ENCODE results near the gene C17orf107. TPM values are rescaled to one million over a fixed set of nuclear protein-coding genes. Genes with fewer than 3 reads are reported as not detected.

Gene C17orf107
- total and polyA plus RNA-seq, 2 experiments from 2014 or later, result 8.8 to 9.1 TPM

- H3K27ac ChIP-seq, result no peak overlapping the region
- no peak overlapping the region for H3K4me2 ChIP-seq
- H2AFZ ChIP-seq, result no peak overlapping the region
- H3K79me2 ChIP-seq, result no peaks in the 10 kb centered on the region
- H3K9me3 ChIP-seq (ENCODE audit: low read depth), result no peaks in the 10 kb centered on the region
- H3K4me3 ChIP-seq, result no peak overlapping the region
- no peaks in the 10 kb centered on the region for H4K20me1 ChIP-seq (ENCODE audit: insufficient read depth, poor library complexity, severe bottlenecking)
- TF ChIP-seq EZH2 (IDR thresholded peaks at IDR 0.05; ENCODE audit: borderline replicate concordance), result no peak
- no peak for TF ChIP-seq EZH2phosphoT487 (IDR thresholded peaks at IDR 0.05; ENCODE audit: low read depth, severe bottlenecking, unreplicated experiment)
- TF ChIP-seq CTCF (IDR thresholded peaks at IDR 0.05; ENCODE audit: poor library complexity), result no peak
- peaks cover 4% of the 10 kb centered on the region for H3K4me1 ChIP-seq (ENCODE audit: insufficient read depth)
- H3K36me3 ChIP-seq (replicated peaks; ENCODE audit: insufficient read depth, low read depth), result no peaks in the 10 kb centered on the region
- no peak for DNase-seq (ENCODE audit: low spot score)
- H3K9me2 ChIP-seq (replicated peaks; ENCODE audit: insufficient read depth), result no peaks in the 10 kb centered on the region
- WGBS (ENCODE audit: low lambda C conversion rate, missing lambda C conversion rate), result 81% methylated on average over 24 of the region's 27 CpGs
- no peaks in the 10 kb centered on the region for H3K27me3 ChIP-seq
Observed at GRCh38 chr17:4895657-4896331, 3.5 kb upstream of the C17orf107 start.

GRCh38 chr17:4896332-4897197 is 2.8 kb upstream of the C17orf107 start:
- Histone ChIP-seq H3K36me3 (replicated peaks; ENCODE audit: insufficient read depth, low read depth) (no peaks in the 10 kb centered on the region), H3K4me3 (no peak overlapping the region), H3K79me2 (no peaks in the 10 kb centered on the region), H3K27ac (no peak overlapping the region), H3K4me2 (no peak overlapping the region), H2AFZ (no peak overlapping the region), H3K27me3 (no peaks in the 10 kb centered on the region), H3K4me1 (ENCODE audit: insufficient read depth) (peaks cover 4% of the 10 kb centered on the region), H3K9me2 (replicated peaks; ENCODE audit: insufficient read depth) (no peaks in the 10 kb centered on the region), H4K20me1 (ENCODE audit: insufficient read depth, poor library complexity, severe bottlenecking) (no peaks in the 10 kb centered on the region), H3K9me3 (ENCODE audit: low read depth) (no peaks in the 10 kb centered on the region)
- TF ChIP-seq EZH2phosphoT487 (IDR thresholded peaks at IDR 0.05; ENCODE audit: low read depth, severe bottlenecking, unreplicated experiment) (no peak), EZH2 (IDR thresholded peaks at IDR 0.05; ENCODE audit: borderline replicate concordance) (no peak)
- 97% methylated on average over 27 of the region's 27 CpGs for WGBS (ENCODE audit: low lambda C conversion rate, missing lambda C conversion rate)
- no peak for DNase-seq (ENCODE audit: low spot score)

DNA sequence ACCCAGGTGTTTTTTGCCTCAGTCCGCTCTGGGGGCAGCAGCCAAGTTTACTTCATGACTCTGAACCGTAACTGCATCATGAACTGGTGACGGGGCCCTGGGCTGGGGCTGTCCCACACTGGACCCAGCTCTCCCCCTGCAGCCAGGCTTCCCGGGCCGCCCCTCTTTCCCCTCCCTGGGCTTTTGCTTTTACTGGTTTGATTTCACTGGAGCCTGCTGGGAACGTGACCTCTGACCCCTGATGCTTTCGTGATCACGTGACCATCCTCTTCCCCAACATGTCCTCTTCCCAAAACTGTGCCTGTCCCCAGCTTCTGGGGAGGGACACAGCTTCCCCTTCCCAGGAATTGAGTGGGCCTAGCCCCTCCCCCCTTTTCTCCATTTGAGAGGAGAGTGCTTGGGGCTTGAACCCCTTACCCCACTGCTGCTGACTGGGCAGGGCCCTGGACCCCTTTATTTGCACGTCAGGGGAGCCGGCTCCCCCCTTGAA is 2.1 kb upstream of the C17orf107 start:
- no peak for DNase-seq (ENCODE audit: low spot score)
- Histone ChIP-seq H3K4me2 (no peak overlapping the region), H3K36me3 (replicated peaks; ENCODE audit: insufficient read depth, low read depth) (no peaks in the 10 kb centered on the region), H4K20me1 (ENCODE audit: insufficient read depth, poor library complexity, severe bottlenecking) (no peaks in the 10 kb centered on the region), H3K4me3 (no peak overlapping the region), H3K27me3 (no peaks in the 10 kb centered on the region), H2AFZ (no peak overlapping the region), H3K9me3 (ENCODE audit: low read depth) (no peaks in the 10 kb centered on the region), H3K27ac (no peak overlapping the region), H3K9me2 (replicated peaks; ENCODE audit: insufficient read depth) (no peaks in the 10 kb centered on the region), H3K4me1 (ENCODE audit: insufficient read depth) (peaks cover 4% of the 10 kb centered on the region), H3K79me2 (no peaks in the 10 kb centered on the region)
- WGBS (ENCODE audit: low lambda C conversion rate, missing lambda C conversion rate), result 93% methylated on average over 10 of the region's 10 CpGs
- TF ChIP-seq CTCF (IDR thresholded peaks at IDR 0.05; ENCODE audit: poor library complexity) (no peak), EZH2 (IDR thresholded peaks at IDR 0.05; ENCODE audit: borderline replicate concordance) (no peak), EZH2phosphoT487 (IDR thresholded peaks at IDR 0.05; ENCODE audit: low read depth, severe bottlenecking, unreplicated experiment) (no peak)

- Histone ChIP-seq H3K4me1 (ENCODE audit: insufficient read depth) (peaks cover 4% of the 10 kb centered on the region), H3K9me3 (ENCODE audit: low read depth) (no peaks in the 10 kb centered on the region), H3K27ac (no peak overlapping the region), H2AFZ (no peak overlapping the region), H3K79me2 (no peaks in the 10 kb centered on the region), H3K36me3 (replicated peaks; ENCODE audit: insufficient read depth, low read depth) (no peaks in the 10 kb centered on the region), H4K20me1 (ENCODE audit: insufficient read depth, poor library complexity, severe bottlenecking) (no peaks in the 10 kb centered on the region), H3K4me2 (no peak overlapping the region), H3K4me3 (no peak overlapping the region), H3K27me3 (no peaks in the 10 kb centered on the region), H3K9me2 (replicated peaks; ENCODE audit: insufficient read depth) (no peaks in the 10 kb centered on the region)
- TF ChIP-seq CTCF (IDR thresholded peaks at IDR 0.05; ENCODE audit: poor library complexity) (no peak), EZH2phosphoT487 (IDR thresholded peaks at IDR 0.05; ENCODE audit: low read depth, severe bottlenecking, unreplicated experiment) (no peak), EZH2 (IDR thresholded peaks at IDR 0.05; ENCODE audit: borderline replicate concordance) (no peak)
- 68% methylated on average over 2 of the region's 5 CpGs for WGBS (ENCODE audit: low lambda C conversion rate, missing lambda C conversion rate)
- no peak for DNase-seq (ENCODE audit: low spot score)
Observed at GRCh38 chr17:4897785-4898184, 1.6 kb upstream of the C17orf107 start.

All from hepatocyte (in vitro differentiated cells).